K562 (cell line): ENCODE data around the gene TGFBR1. TPM values are rescaled to one million over a fixed set of nuclear protein-coding genes. Genes with fewer than 3 reads are reported as not detected.

Source experiments
- ATAC-seq: fragments of 200-7000 bp; cut with Tn5 transposase; 3 replicates; pipeline ENCODE4 v1.9.1; 2020; ENCODE audit warnings: moderate library complexity
- BruUV-seq: library from RNA; stranded (reverse); fragments of 400-500 nt; replicated peaks from 2 replicates; lab custom pipeline; 2021; lab: Mats Ljungman, UMichigan
- CTCF ChIA-PET: fragments of 300-600 bp; formaldehyde crosslinking; extraction: SDS; loops from one replicate; lab custom pipeline; 2021; ENCODE audit warnings: low intra/inter-chr PET ratio; lab: Yijun Ruan, JAX
- POLR2A ChIA-PET: fragments of 300-600, 350-650 bp; sonication (Branson Sonifier 250); formaldehyde crosslinking; extraction: SDS; loops from one replicate; lab custom pipeline; 2021; ENCODE audit warnings: antibody characterized with exemption, inconsistent platforms; lab: Yijun Ruan, JAX
- DNase-seq, 4 experiments: peaks; one replicate each; pipeline versions ENCODE4 v3.0.0 to v3.0.0-alpha.2; 2011 to 2018; ENCODE audit warnings: low spot score in 3 of 4, mixed read lengths in 3 of 4; ENCODE audit errors: extremely low read depth in 1 of 4
- FAIRE-seq: peaks from 2 replicates; lab custom pipeline; 2011; peaks lifted over from hg19 to GRCh38; lab: Jason Lieb, UNC
- H2AFZ ChIP-seq: 2 replicates; pipeline ENCODE4 v1.6.0; 2011; ENCODE audit warnings: low read depth, low read length, control low read depth, inconsistent platforms
- H3K27ac ChIP-seq: fragments of 200-600 bp; 3 replicates; pipeline ENCODE4 v1.8.0; 2011; ENCODE audit warnings: low read depth, mild to moderate bottlenecking, control low read depth, inconsistent platforms, low read length, moderate library complexity, mixed read lengths; ENCODE audit errors: extremely low read depth
- H3K27me3 ChIP-seq, 2 experiments: fragments of 300-600 bp in 1 of 2; 2 replicates in 1 of 2; 3 replicates in 1 of 2; pipeline versions ENCODE4 v1.6.0 to v1.8.0; 2011; ENCODE audit warnings: inconsistent platforms in 2 of 2, low read length in 2 of 2, mild to moderate bottlenecking in 1 of 2, mixed read lengths in 1 of 2, moderate library complexity in 1 of 2; ENCODE audit not compliant: control insufficient read depth in 2 of 2, insufficient read depth in 2 of 2
- H3K36me3 ChIP-seq: fragments of 300-600 bp; 3 replicates; pipeline ENCODE4 v1.8.0; 2011; ENCODE audit warnings: mild to moderate bottlenecking, low read length, inconsistent platforms; ENCODE audit not compliant: control insufficient read depth, insufficient read depth
- H3K4me1 ChIP-seq, 2 experiments: fragments of 200-600 bp in 1 of 2; replicated peaks in 1 of 2; 2 replicates in 1 of 2; 3 replicates in 1 of 2; pipeline versions ENCODE4 v1.5.1 to v1.8.0; 2011; ENCODE audit warnings: inconsistent platforms in 2 of 2, low read length in 2 of 2, mild to moderate bottlenecking in 1 of 2, mixed read lengths in 1 of 2, moderate library complexity in 1 of 2; ENCODE audit not compliant: control insufficient read depth in 2 of 2, insufficient read depth in 2 of 2
- H3K4me2 ChIP-seq: 2 replicates; pipeline ENCODE4 v1.6.1; 2011; ENCODE audit warnings: low read length, control low read depth, inconsistent platforms, mixed read lengths; ENCODE audit not compliant: insufficient read depth
- H3K4me3 ChIP-seq: fragments of 200-600 bp; sonication (generic), shearing (Covaris generic); 2 replicates; pipeline ENCODE4 v1.5.1; 2016; ENCODE audit warnings: control low read depth, inconsistent platforms
- H3K79me2 ChIP-seq: fragments of 200-600 bp; 3 replicates; pipeline ENCODE4 v1.8.0; 2011; ENCODE audit warnings: low read length, inconsistent platforms; ENCODE audit not compliant: control insufficient read depth, insufficient read depth
- H3K9ac ChIP-seq, 2 experiments: 2 replicates each; pipeline versions ENCODE4 v1.6.0 to v1.6.1; 2011; ENCODE audit warnings: low read depth in 2 of 2, low read length in 2 of 2, control low read depth in 1 of 2, inconsistent platforms in 1 of 2, mild to moderate bottlenecking in 1 of 2, mixed read lengths in 1 of 2; ENCODE audit not compliant: insufficient read depth in 1 of 2
- H3K9me1 ChIP-seq: one replicate; pipeline ENCODE4 v1.6.0; 2011; ENCODE audit warnings: inconsistent platforms, mild to moderate bottlenecking, low read length, moderate library complexity; ENCODE audit not compliant: control insufficient read depth, insufficient read depth
- H3K9me3 ChIP-seq: replicated peaks from 2 replicates; pipeline ENCODE4 v1.5.1; 2011; ENCODE audit warnings: low read depth, low read length, inconsistent platforms; ENCODE audit not compliant: control insufficient read depth, insufficient read depth
- H4K20me1 ChIP-seq: replicated peaks from 2 replicates; pipeline ENCODE4 v1.6.1; 2011; ENCODE audit warnings: low read length, inconsistent platforms, mixed read lengths; ENCODE audit not compliant: control insufficient read depth, insufficient read depth
- BACH1 ChIP-seq: fragments of 200-800 bp; sonication (Bioruptor generic); IDR thresholded peaks from 2 replicates; pipeline ENCODE4 v1.6.1; 2016; ENCODE audit warnings: missing genetic modification characterization, missing compliant biosample characterization
- CBX1 ChIP-seq: sonication (generic); IDR thresholded peaks from 2 replicates; pipeline ENCODE4 v1.6.1; 2016; ENCODE audit warnings: antibody characterized with exemption, low read depth, mild to moderate bottlenecking
- ELK1 ChIP-seq: sonication (generic); formaldehyde crosslinking; IDR thresholded peaks from 2 replicates; pipeline ENCODE4 v1.8.1; 2022; ENCODE audit warnings: missing genetic modification reagents
- POLR2H ChIP-seq: IDR thresholded peaks from 2 replicates; pipeline ENCODE4 v1.6.1; 2016; ENCODE audit warnings: missing genetic modification characterization, low read depth, mild to moderate bottlenecking, control low read depth, missing compliant biosample characterization, moderate library complexity
- TEAD4 ChIP-seq, 2 experiments: sonication (generic) in 1 of 2; formaldehyde crosslinking in 1 of 2; IDR thresholded peaks; 2 replicates each; pipeline versions ENCODE4 v1.6.1 to v1.8.0; 2012 to 2022; ENCODE audit warnings: borderline replicate concordance in 1 of 2, inconsistent platforms in 1 of 2, low read length in 1 of 2, mild to moderate bottlenecking in 1 of 2, missing genetic modification reagents in 1 of 2
- ZKSCAN8 ChIP-seq: fragments of 200-800 bp; sonication (Bioruptor generic); IDR thresholded peaks from 2 replicates; pipeline ENCODE4 v1.6.1; 2016; ENCODE audit warnings: missing genetic modification characterization, missing compliant biosample characterization
- ZNF668 ChIP-seq: fragments of 250-450 bp; sonication (Bioruptor Pico); IDR thresholded peaks from 2 replicates; pipeline ENCODE4 v1.8.0; 2022; ENCODE audit warnings: mild to moderate bottlenecking, inconsistent platforms
- WGBS: fragments of 100-300 bp; shearing (Covaris generic); methylation state at CpG from one replicate; pipeline ENCODE4 v1.1.6; 2016; ENCODE audit warnings: low coverage, mixed read lengths; ENCODE audit not compliant: insufficient coverage; ENCODE audit errors: missing lambda C conversion rate; 5-methylcytosine and 5-hydroxymethylcytosine counted together
- in situ Hi-C: fragments of 300-500 bp; cut with MboI; formaldehyde crosslinking; loops from 4 replicates; pipeline ENCODE4 v1.15.0; 2018; ENCODE audit warnings: inconsistent platforms, mixed read lengths
- intact Hi-C: fragments of 100-400 bp; cut with micrococcal nuclease; formaldehyde crosslinking; loops from 2 replicates; pipeline ENCODE4 v1.14.2; 2022
- polyA plus RNA-seq, 8 experiments: library from polyadenylated mRNA; depleted of rRNA in 4 of 8; stranded (reverse) in 5 of 8; unstranded in 3 of 8; fragments of >200 nt; fragmentation: Nextera tagmentation in 2 of 8; fragmentation: Illumina TruSeq in 1 of 8; extraction: Ambion mirVana in 2 of 8; extraction: Trizol in 1 of 8; gene quantifications; 2 replicates each; pipeline versions ENCODE4 v1.2.1 to v1.2.3, GENCODE V29; 2011 to 2014; ENCODE audit warnings: inconsistent platforms in 1 of 8, missing spikeins in 1 of 8
- total RNA-seq, 7 experiments: library from RNA; depleted of rRNA in 6 of 7; stranded (reverse); fragments of >200 nt in 6 of 7; fragmentation: Illumina TruSeq in 2 of 7; extraction: Trizol in 2 of 7; gene quantifications; 2 replicates each; pipeline versions ENCODE4 v1.2.1 to v1.2.3, GENCODE V29; 2011 to 2021; ENCODE audit warnings: low replicate concordance in 1 of 7
- TF ChIP-seq, protein P1 (sequence below): fragments of 250-450 bp; sonication (Bioruptor Pico); IDR thresholded peaks from 2 replicates; pipeline ENCODE4 v1.9.0; 2021; ENCODE audit warnings: mild to moderate bottlenecking

Gene TGFBR1
- total and polyA plus RNA-seq, 9 of the 15 experiments (the other 6 are each of a cell fraction or from before 2014, with no cell fraction given): 15.5 to 62.4 (median 42.7) TPM

DNA sequence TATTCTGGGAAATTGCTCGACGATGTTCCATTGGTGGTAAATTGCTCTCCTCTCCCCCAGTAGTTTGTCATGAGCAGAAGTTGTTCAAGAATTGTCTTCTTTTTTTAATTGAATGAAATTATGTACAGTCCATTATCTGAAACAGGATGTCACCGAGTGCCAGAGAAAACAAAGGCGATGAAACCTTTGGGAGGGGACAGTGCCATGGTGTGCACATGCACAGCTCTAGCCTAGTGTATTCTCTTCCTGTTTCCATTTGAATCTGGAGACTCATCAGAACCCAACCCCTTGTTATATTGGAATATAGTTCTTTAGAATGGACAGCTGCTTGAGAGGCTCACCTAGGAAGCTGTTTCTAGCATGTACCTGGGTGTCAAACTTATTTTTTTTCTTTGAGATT, 41.7 kb downstream of the TGFBR1 start:
- H3K79me2 ChIP-seq: no peaks in the 10 kb centered on the region
- BruUV-seq: no TSS peak
- no peak overlapping the region for H3K4me2 ChIP-seq
- POLR2A ChIA-PET: interaction anchor here (1.6 kb wide), 1 partner anchor 21 kb away, joined by 4 read pairs; no protein-coding TSS in a partner anchor
- in situ Hi-C loops (no loop called here), intact Hi-C loops (no loop called here)
- peaks cover 92% of the 10 kb centered on the region for H3K36me3 ChIP-seq
- H3K9me1 ChIP-seq: no peaks in the 10 kb centered on the region
- no peak overlapping the region for H3K27ac ChIP-seq
- no peak for DNase-seq
- H3K4me1 ChIP-seq: no peaks in the 10 kb centered on the region
- CTCF ChIA-PET: no interaction called here
- no peak overlapping the region for H2AFZ ChIP-seq
- H3K9me3 ChIP-seq: no peaks in the 10 kb centered on the region
- no peak overlapping the region for H3K9ac ChIP-seq
- no peaks in the 10 kb centered on the region for H3K27me3 ChIP-seq
- no peak for ATAC-seq
- no peak overlapping the region for H3K4me3 ChIP-seq
- H4K20me1 ChIP-seq: no peaks in the 10 kb centered on the region
- no peak for FAIRE-seq
- no peak for TF ChIP-seq CBX1
- TF ChIP-seq, protein P1, sequence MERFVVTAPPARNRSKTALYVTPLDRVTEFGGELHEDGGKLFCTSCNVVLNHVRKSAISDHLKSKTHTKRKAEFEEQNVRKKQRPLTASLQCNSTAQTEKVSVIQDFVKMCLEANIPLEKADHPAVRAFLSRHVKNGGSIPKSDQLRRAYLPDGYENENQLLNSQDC (CRISPR knock-in tag): no peak
- TF ChIP-seq BACH1 (tag): no peak
- TF ChIP-seq ZNF668 (CRISPR knock-in tag): no peak
- TF ChIP-seq ZKSCAN8: no peak
- TF ChIP-seq ELK1 (CRISPR knock-in tag): no peak
- no peak for TF ChIP-seq TEAD4 (IDR thresholded peaks at IDR 0.05; ENCODE audit: low read length)
- TF ChIP-seq TEAD4 (CRISPR knock-in tag; IDR thresholded peaks at IDR 0.05; ENCODE audit: borderline replicate concordance): no peak
- TF ChIP-seq POLR2H: no peak
- WGBS: 93% methylated on average over 4 of the region's 4 CpGs
